ENCODE measurements around the gene JAZF1.
"Not testable (repeated sequence)": the region's sequence is repeated elsewhere in the genome, so short reads cannot be mapped to it uniquely, and the experiment has no call there.

Gene JAZF1

DNA sequence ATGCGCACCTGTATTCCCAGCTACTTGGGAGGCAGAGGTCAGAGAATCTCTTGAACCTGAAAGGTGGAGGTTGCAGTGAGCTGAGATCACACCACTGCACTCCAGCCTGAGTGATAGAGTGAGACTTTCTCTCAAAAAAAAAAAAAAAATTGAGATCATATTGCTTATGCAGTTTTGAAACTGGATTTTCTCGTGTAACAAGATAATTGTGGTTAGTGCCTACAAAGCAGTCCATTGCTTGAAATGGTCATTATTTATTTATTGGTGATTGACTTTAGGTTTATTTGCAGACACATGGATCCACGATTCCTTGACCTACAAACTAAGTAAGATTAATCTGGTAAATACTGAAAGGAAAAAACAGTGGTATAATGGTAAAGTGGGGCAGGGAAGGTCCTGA is 290.8 kb downstream of the JAZF1 start:
- peak overlapping the region; percentile 37; the same call in 1 of the 2 replicates for H3K4me2 ChIP-seq (ENCODE audit: low read depth, low read length)
- 0 out of 2 replicates have a peak, but pooled peaks cover 7% of the 10 kb centered on the region for H3F3A ChIP-seq (ENCODE audit: insufficient read depth, low read length)
- H3K27me3 ChIP-seq (replicated peaks; ENCODE audit: insufficient read depth, low read length) = 0 out of 2 replicates have a peak, but pooled peaks cover 8% of the 10 kb centered on the region
- no peaks in the 10 kb centered on the region for H3K9me2 ChIP-seq (replicated peaks; ENCODE audit: insufficient read depth, low read length)
- H3K9ac ChIP-seq (ENCODE audit: low read length) = no peak overlapping the region
- DNase-seq = no peak
- peaks cover 8% of the 10 kb centered on the region for H3K4me1 ChIP-seq (ENCODE audit: low read length)
- TF ChIP-seq EZH2phosphoT487 (IDR thresholded peaks at IDR 0.05; ENCODE audit: low read length) = no peak
- TF ChIP-seq, protein P1, sequence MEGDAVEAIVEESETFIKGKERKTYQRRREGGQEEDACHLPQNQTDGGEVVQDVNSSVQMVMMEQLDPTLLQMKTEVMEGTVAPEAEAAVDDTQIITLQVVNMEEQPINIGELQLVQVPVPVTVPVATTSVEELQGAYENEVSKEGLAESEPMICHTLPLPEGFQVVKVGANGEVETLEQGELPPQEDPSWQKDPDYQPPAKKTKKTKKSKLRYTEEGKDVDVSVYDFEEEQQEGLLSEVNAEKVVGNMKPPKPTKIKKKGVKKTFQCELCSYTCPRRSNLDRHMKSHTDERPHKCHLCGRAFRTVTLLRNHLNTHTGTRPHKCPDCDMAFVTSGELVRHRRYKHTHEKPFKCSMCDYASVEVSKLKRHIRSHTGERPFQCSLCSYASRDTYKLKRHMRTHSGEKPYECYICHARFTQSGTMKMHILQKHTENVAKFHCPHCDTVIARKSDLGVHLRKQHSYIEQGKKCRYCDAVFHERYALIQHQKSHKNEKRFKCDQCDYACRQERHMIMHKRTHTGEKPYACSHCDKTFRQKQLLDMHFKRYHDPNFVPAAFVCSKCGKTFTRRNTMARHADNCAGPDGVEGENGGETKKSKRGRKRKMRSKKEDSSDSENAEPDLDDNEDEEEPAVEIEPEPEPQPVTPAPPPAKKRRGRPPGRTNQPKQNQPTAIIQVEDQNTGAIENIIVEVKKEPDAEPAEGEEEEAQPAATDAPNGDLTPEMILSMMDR (IDR thresholded peaks at IDR 0.05; ENCODE audit: low read length) = no peak
- no peak overlapping the region for H3K4me3 ChIP-seq (ENCODE audit: low read length)
- H3K36me3 ChIP-seq (replicated peaks; ENCODE audit: insufficient read depth, low read length) = no peaks in the 10 kb centered on the region
- no peaks in the 10 kb centered on the region for H4K20me1 ChIP-seq (ENCODE audit: insufficient read depth, low read length)
- H3K79me2 ChIP-seq (ENCODE audit: low read length) = no peaks in the 10 kb centered on the region
- H2AFZ ChIP-seq (ENCODE audit: low read length) = no peak overlapping the region
- H3K27ac ChIP-seq (ENCODE audit: low read length) = no peak overlapping the region
- H3K9me3 ChIP-seq (replicated peaks; ENCODE audit: insufficient read depth, low read length) = no peaks in the 10 kb centered on the region

DNA sequence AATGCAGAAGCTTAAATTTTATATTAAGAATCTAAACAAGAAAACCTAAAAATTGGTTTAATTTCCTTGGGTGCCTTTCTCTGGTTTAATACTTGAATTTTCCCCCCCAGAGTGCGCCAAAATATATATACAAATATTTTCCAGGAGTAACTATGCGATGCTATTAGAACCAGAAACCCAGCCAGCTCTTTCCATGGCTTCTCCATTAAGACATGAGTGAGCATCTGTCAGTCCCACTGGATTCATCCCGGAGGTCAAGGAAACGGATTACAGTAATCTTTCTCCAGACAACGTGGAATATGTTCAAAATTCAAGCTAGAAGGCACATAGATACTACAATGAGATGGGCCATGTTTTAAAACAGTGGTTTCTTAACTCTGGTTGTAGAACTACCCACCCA is 291.9 kb downstream of the JAZF1 start:
- Histone ChIP-seq H4K20me1 (ENCODE audit: insufficient read depth, low read length) (no peaks in the 10 kb centered on the region), H3K36me3 (replicated peaks; ENCODE audit: insufficient read depth, low read length) (no peaks in the 10 kb centered on the region), H3F3A (ENCODE audit: insufficient read depth, low read length) (0 out of 2 replicates have a peak, but pooled peaks cover 7% of the 10 kb centered on the region), H3K9me2 (replicated peaks; ENCODE audit: insufficient read depth, low read length) (no peaks in the 10 kb centered on the region), H3K79me2 (ENCODE audit: low read length) (no peaks in the 10 kb centered on the region), H3K4me2 (ENCODE audit: low read depth, low read length) (no peak overlapping the region), H3K9me3 (replicated peaks; ENCODE audit: insufficient read depth, low read length) (no peaks in the 10 kb centered on the region), H3K27me3 (replicated peaks; ENCODE audit: insufficient read depth, low read length) (0 out of 2 replicates have a peak, but pooled peaks cover 8% of the 10 kb centered on the region), H3K4me1 (ENCODE audit: low read length) (peaks cover 8% of the 10 kb centered on the region), H2AFZ (ENCODE audit: low read length) (no peak overlapping the region), H3K27ac (ENCODE audit: low read length) (no peak overlapping the region), H3K4me3 (ENCODE audit: low read length) (no peak overlapping the region), H3K9ac (ENCODE audit: low read length) (no peak overlapping the region)
- DNase-seq = no peak
- TF ChIP-seq, protein P1 (IDR thresholded peaks at IDR 0.05; ENCODE audit: low read length) = no peak
- TF ChIP-seq EZH2phosphoT487 (IDR thresholded peaks at IDR 0.05; ENCODE audit: low read length) (no peak), EZH2 (optimal IDR thresholded peaks at IDR 0.05; ENCODE audit: low read depth, low read length) (no peak)

DNA sequence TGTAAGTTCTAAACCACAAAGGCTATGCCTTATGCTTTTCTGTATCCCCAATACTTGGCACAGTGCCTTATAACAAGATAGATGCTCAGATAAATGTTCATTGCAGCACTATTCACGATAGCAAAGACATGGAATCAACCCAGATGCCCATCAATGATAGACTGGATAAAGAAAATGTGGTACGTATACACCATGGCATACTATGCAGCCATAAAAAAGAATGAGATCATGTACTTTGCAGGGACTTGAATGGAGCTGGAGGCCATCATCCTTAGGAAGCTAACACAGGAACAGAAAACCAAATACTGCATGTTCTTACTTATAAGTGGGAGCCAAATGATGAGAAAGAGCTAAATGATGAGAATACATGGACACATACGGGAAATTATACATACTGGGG is 293.9 kb downstream of the JAZF1 start:
- H3K36me3 ChIP-seq (replicated peaks; ENCODE audit: insufficient read depth, low read length); H3K9me3 ChIP-seq (replicated peaks; ENCODE audit: insufficient read depth, low read length); H3F3A ChIP-seq (ENCODE audit: insufficient read depth, low read length); H3K4me2 ChIP-seq (ENCODE audit: low read depth, low read length); H4K20me1 ChIP-seq (ENCODE audit: insufficient read depth, low read length); H3K79me2 ChIP-seq (ENCODE audit: low read length); H3K9ac ChIP-seq (ENCODE audit: low read length); DNase-seq; H3K4me1 ChIP-seq (ENCODE audit: low read length); H3K4me3 ChIP-seq (ENCODE audit: low read length); H3K27me3 ChIP-seq (replicated peaks; ENCODE audit: insufficient read depth, low read length); H2AFZ ChIP-seq (ENCODE audit: low read length); H3K27ac ChIP-seq (ENCODE audit: low read length); H3K9me2 ChIP-seq (replicated peaks; ENCODE audit: insufficient read depth, low read length): not testable (repeated sequence)

DNA sequence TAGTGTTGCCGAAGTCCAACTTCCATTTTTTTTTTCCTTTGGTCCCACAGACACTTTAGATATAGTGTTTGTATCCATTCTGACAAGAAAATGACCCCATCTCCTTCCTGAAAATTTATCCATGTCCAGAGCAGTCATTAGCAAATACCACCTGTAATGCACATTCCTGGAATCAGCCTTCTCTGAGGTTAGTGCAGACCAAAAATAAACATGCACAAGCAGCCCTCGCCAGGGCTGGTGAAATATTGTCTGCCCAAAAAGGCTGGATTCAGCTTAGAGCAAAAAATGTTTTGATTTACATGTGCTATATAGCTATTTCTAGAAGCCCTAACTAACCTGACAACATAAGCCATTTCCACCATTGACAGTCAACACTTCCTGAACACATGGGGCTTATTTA is 294.9 kb downstream of the JAZF1 start:
- no peaks in the 10 kb centered on the region for H3K79me2 ChIP-seq (ENCODE audit: low read length)
- no peak overlapping the region for H3K9ac ChIP-seq (ENCODE audit: low read length)
- no peaks in the 10 kb centered on the region for H3K36me3 ChIP-seq (replicated peaks; ENCODE audit: insufficient read depth, low read length)
- TF ChIP-seq EZH2phosphoT487 (IDR thresholded peaks at IDR 0.05; ENCODE audit: low read length) (no peak), EZH2 (optimal IDR thresholded peaks at IDR 0.05; ENCODE audit: low read depth, low read length) (no peak)
- TF ChIP-seq, protein P1 (IDR thresholded peaks at IDR 0.05; ENCODE audit: low read length) = no peak
- no peak overlapping the region for H3K4me3 ChIP-seq (ENCODE audit: low read length)
- no peak overlapping the region for H3K27ac ChIP-seq (ENCODE audit: low read length)
- no peaks in the 10 kb centered on the region for H3K9me2 ChIP-seq (replicated peaks; ENCODE audit: insufficient read depth, low read length)
- no peak overlapping the region for H3K4me2 ChIP-seq (ENCODE audit: low read depth, low read length)
- H3K27me3 ChIP-seq (replicated peaks; ENCODE audit: insufficient read depth, low read length) = no peaks in the 10 kb centered on the region
- 0 out of 2 replicates have a peak, but pooled peaks cover 7% of the 10 kb centered on the region for H3F3A ChIP-seq (ENCODE audit: insufficient read depth, low read length)
- DNase-seq = no peak
- H2AFZ ChIP-seq (ENCODE audit: low read length) = no peak overlapping the region
- H3K9me3 ChIP-seq (replicated peaks; ENCODE audit: insufficient read depth, low read length) = no peaks in the 10 kb centered on the region
- H3K4me1 ChIP-seq (ENCODE audit: low read length) = peaks cover 8% of the 10 kb centered on the region
- H4K20me1 ChIP-seq (ENCODE audit: insufficient read depth, low read length) = no peaks in the 10 kb centered on the region

Measured in MM.1S (cell line).